ENCODE data around the gene DACT3. TPM values are rescaled to one million over a fixed set of nuclear protein-coding genes. Genes with fewer than 3 reads are reported as not detected.
A peak's percentile ranks its signal among the peaks of the same experiment; 100 is the strongest.
"Not testable (repeated sequence)": the region's sequence is repeated elsewhere in the genome, so short reads cannot be mapped to it uniquely, and the experiment has no call there.

Gene DACT3
- total and polyA plus RNA-seq, 7 experiments from 2014 or later = 0.07 to 1.3 (median 0.19) TPM; not detected in 2

DNA sequence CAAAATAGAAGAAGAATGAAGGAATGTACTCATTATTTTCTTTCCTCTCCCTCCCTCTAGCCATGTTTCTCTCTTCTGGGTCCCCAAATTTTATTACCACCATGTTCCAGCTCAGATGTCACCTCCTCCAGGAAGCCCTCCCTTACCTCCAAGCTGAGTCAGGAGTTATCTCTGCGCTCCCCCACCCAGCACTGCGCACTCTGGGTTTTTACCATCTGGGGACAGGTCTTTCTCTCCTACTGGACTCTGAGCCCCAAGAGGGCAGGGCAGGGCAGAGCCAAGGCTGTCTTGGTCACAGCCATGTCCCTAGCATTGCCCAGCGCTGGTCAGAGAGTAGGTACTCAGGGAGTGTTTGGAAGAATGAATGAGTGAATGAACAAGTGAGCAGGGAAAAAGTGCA is 27.9 kb downstream of the DACT3 start:
- Histone ChIP-seq H3K9me3 (ENCODE audit: control insufficient read depth in 2 of 3, low read length in 3 of 3) (no peaks in the 10 kb centered on the region), H3K4me1 (ENCODE audit: control insufficient read depth in 2 of 2, insufficient read depth in 2 of 2, low read length in 2 of 2) (peaks cover 15 to 20% of the 10 kb centered on the region in 2 donors), H3K36me3 (ENCODE audit: control insufficient read depth in 2 of 3, insufficient read depth in 3 of 3, low read length in 3 of 3) (no peaks in the 10 kb centered on the region), H3K4me3 (ENCODE audit: low read length) (peak overlapping the region; percentile 62), H3K27me3 (ENCODE audit: control insufficient read depth in 2 of 2, insufficient read depth in 2 of 2, low read length in 2 of 2) (no peaks in the 10 kb centered on the region), H3K27ac (ENCODE audit: low read depth, low read length) (peak overlapping the region; percentile 90)
- Mint-ChIP-seq H3K27ac (peak overlapping the region in 7 of 9 donors; percentile 66 to 98 (median 96)), H3K27me3 (peaks cover 0 to 13% (median 0%) of the 10 kb centered on the region in 5 donors), H3K4me1 (peaks cover 10 to 35% (median 26%) of the 10 kb centered on the region in 7 donors), H3K4me3 (peak overlapping the region in 9 of 10 donors; percentile 59 to 90 (median 87)), H3K9me3 (no peaks in the 10 kb centered on the region), H3K36me3 (peaks cover 0 to 3% (median 0%) of the 10 kb centered on the region in 5 donors)
- CTCF ChIA-PET = interaction anchor here (1.6 to 2.2 kb wide), 3 partner anchors 15 to 21 kb away, joined by 5 to 7 read pairs (median 7); no protein-coding TSS in a partner anchor
- POLR2A ChIA-PET = interaction anchor here (0.7 to 5.2 kb wide), 10 partner anchors 9 to 1938 kb away, joined by 3 to 40 read pairs (median 10); partner anchors contain the start of genes CALM3, DACT3, PTGIR and ZC3H4
- ATAC-seq (no peak), DNase-seq (no peak)
- intact Hi-C loops (cut with micrococcal nuclease) = loop anchor here in 1 of 2 donors (5.0 kb wide), 1 partner anchor 1226 kb away; the partner anchor contains the start of genes POLR1G and PPP1R13L

DNA sequence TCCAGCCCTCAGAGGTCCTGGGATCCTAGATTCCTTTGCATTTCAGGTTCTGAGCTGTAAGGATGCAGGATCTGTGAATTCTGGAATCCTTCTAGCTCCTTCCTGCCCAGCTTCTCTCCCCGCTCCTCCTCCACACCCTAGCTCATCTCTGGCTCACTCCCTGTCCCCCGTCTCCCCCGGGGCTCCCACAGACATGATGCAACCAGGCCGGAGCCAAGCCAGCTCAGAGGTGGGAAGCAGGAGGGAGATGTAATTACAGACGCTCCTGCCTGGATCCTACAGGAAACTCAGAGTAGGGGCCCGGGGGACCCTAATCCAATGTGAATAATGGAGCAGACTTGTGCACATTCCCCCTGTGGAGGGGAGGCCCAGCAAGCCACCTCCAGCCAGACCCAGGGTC is 29.5 kb downstream of the DACT3 start:
- intact Hi-C loops (cut with micrococcal nuclease) = loop anchor here in 1 of 2 donors (5.0 kb wide), 1 partner anchor 1224 kb away; the partner anchor contains the start of genes POLR1G and PPP1R13L
- Histone ChIP-seq H3K9me3 (ENCODE audit: control insufficient read depth in 2 of 3, low read length in 3 of 3) (no peaks in the 10 kb centered on the region), H3K27me3 (ENCODE audit: control insufficient read depth in 2 of 2, insufficient read depth in 2 of 2, low read length in 2 of 2) (no peaks in the 10 kb centered on the region), H3K27ac (ENCODE audit: low read depth, low read length) (no peak overlapping the region), H3K4me3 (ENCODE audit: low read length) (no peak overlapping the region), H3K4me1 (ENCODE audit: control insufficient read depth in 2 of 2, insufficient read depth in 2 of 2, low read length in 2 of 2) (peaks cover 10 to 13% of the 10 kb centered on the region in 2 donors), H3K36me3 (ENCODE audit: control insufficient read depth in 2 of 3, insufficient read depth in 3 of 3, low read length in 3 of 3) (no peaks in the 10 kb centered on the region)
- Mint-ChIP-seq H3K9me3 (no peaks in the 10 kb centered on the region), H3K27ac (peak overlapping the region in 3 of 9 donors; percentile 14 to 73 (median 19)), H3K4me3 (no peak overlapping the region), H3K27me3 (peaks cover 0 to 13% (median 0%) of the 10 kb centered on the region in 5 donors), H3K36me3 (peaks cover 0 to 3% (median 0%) of the 10 kb centered on the region in 5 donors), H3K4me1 (peaks cover 14 to 41% (median 35%) of the 10 kb centered on the region in 7 donors)
- no peak for DNase-seq
- no peak for ATAC-seq
- ChIA-PET POLR2A (interaction anchor here (1.2 to 5.2 kb wide), 6 partner anchors 10 to 30 kb away, joined by 4 to 40 read pairs (median 20); partner anchors contain the start of gene CALM3), CTCF (interaction anchor here (0.9 to 2.3 kb wide), 5 partner anchors 10 to 19 kb away, joined by 3 to 8 read pairs (median 3); no protein-coding TSS in a partner anchor)

DNA sequence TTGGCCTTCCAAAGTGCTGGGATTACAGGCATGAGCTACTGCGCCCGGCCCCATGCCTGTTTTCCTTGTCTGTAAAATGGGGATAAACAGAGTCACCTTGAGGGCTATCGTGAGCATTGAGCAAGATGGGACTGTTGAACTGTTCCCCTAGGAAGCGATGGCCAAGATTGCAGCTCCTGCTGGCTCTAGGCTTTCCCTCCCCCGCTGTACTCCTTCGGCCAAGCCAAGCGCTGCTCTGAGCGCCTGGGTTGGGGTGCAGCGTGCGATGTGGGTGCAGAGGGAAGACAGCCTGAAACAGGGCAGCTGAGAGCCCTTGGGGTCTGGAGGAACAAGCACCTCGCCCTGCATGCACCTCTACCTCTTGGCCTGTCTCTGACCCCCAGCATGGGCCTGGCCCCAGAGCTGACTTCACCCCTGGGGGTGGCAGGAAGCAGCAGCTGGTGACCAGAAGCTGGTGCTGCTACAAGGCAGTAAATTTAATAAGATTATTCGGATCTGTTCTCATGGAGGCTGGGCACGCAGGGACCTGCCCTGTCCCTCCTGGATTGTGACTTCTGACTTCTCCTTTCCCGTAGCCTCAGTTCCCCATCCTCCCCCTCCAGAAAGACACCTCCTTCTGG is 30.3 kb downstream of the DACT3 start:
- Histone ChIP-seq H3K27me3 (ENCODE audit: control insufficient read depth in 2 of 2, insufficient read depth in 2 of 2, low read length in 2 of 2) (no peaks in the 10 kb centered on the region), H3K27ac (ENCODE audit: low read depth, low read length) (no peak overlapping the region), H3K4me3 (ENCODE audit: low read length) (no peak overlapping the region), H3K4me1 (ENCODE audit: control insufficient read depth in 2 of 2, insufficient read depth in 2 of 2, low read length in 2 of 2) (peaks cover 10 to 13% of the 10 kb centered on the region in 2 donors), H3K9me3 (ENCODE audit: control insufficient read depth in 2 of 3, low read length in 3 of 3) (no peaks in the 10 kb centered on the region), H3K36me3 (ENCODE audit: control insufficient read depth in 2 of 3, insufficient read depth in 3 of 3, low read length in 3 of 3) (no peaks in the 10 kb centered on the region)
- no peaks in the 10 kb centered on the region for H3K9me3 Mint-ChIP-seq
- ATAC-seq (no peak), DNase-seq (no peak)
- H3K4me3 Mint-ChIP-seq = no peak overlapping the region
- CTCF ChIA-PET = interaction anchor here (0.9 to 2.3 kb wide), 7 partner anchors 9 to 18 kb away, joined by 3 to 8 read pairs (median 3); no protein-coding TSS in a partner anchor
- intact Hi-C loops (cut with micrococcal nuclease) = loop anchor here in 1 of 2 donors (5.0 kb wide), 1 partner anchor 1223 kb away; the partner anchor contains the start of genes POLR1G and PPP1R13L
- POLR2A ChIA-PET = interaction anchor here (0.9 to 5.2 kb wide), 5 partner anchors 9 to 19 kb away, joined by 4 to 40 read pairs (median 23); no protein-coding TSS in a partner anchor
- H3K36me3 Mint-ChIP-seq = peaks cover 0 to 3% (median 0%) of the 10 kb centered on the region in 5 donors
- peaks cover 14 to 41% (median 35%) of the 10 kb centered on the region in 7 donors for H3K4me1 Mint-ChIP-seq
- H3K27me3 Mint-ChIP-seq = peaks cover 0 to 11% (median 0%) of the 10 kb centered on the region in 5 donors
- H3K27ac Mint-ChIP-seq = no peak overlapping the region

DNA sequence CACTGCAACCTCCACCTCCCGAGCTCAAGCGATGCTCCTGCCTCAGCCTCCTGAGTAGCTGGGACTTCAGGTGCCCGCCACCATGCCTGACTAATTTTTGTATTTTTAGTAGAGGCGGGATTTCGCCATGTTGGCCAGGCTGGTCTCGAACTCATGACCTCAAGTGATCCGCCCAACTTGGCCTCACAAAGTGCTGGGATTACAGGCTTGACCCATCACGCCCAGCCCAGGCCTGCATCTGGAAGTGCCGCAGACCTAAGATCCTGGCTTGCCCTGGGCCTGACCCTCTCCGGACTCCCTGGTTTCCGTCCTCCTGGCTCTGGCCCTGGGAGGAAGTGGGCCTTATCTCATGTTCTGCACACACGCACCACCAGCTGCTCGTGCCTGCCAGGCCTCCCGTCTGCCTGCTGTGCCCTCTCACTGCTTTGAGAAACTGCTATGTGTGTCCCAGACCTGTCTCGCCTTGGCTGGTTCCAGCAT is 31.4 kb downstream of the DACT3 start:
- H3K27ac ChIP-seq (ENCODE audit: low read depth, low read length) = no peak overlapping the region
- Mint-ChIP-seq H3K27me3 (peaks cover 0 to 7% (median 0%) of the 10 kb centered on the region in 5 donors), H3K27ac (peak overlapping the region in 3 of 9 donors; percentile 48 to 65 (median 57)), H3K36me3 (peaks cover 0 to 6% (median 0%) of the 10 kb centered on the region in 5 donors), H3K9me3 (peaks cover 0 to 2% (median 0%) of the 10 kb centered on the region in 11 donors), H3K4me1 (peaks cover 20 to 41% (median 36%) of the 10 kb centered on the region in 7 donors), H3K4me3 (no peak overlapping the region)
- no peaks in the 10 kb centered on the region for H3K9me3 ChIP-seq (ENCODE audit: control insufficient read depth in 2 of 3, low read length in 3 of 3)
- no peaks in the 10 kb centered on the region for H3K27me3 ChIP-seq (ENCODE audit: control insufficient read depth in 2 of 2, insufficient read depth in 2 of 2, low read length in 2 of 2)
- peaks cover 13 to 19% of the 10 kb centered on the region in 2 donors for H3K4me1 ChIP-seq (ENCODE audit: control insufficient read depth in 2 of 2, insufficient read depth in 2 of 2, low read length in 2 of 2)
- DNase-seq = no peak
- POLR2A ChIA-PET = interaction anchor here (0.6 to 1.0 kb wide), 4 partner anchors 13 to 29 kb away, joined by 3 to 4 read pairs (median 3); partner anchors contain the start of gene CALM3
- no peak for ATAC-seq
- no peak overlapping the region for H3K4me3 ChIP-seq (ENCODE audit: low read length)
- H3K36me3 ChIP-seq (ENCODE audit: control insufficient read depth in 2 of 3, insufficient read depth in 3 of 3, low read length in 3 of 3) = no peaks in the 10 kb centered on the region
- CTCF ChIA-PET = interaction anchor here (0.6 to 1.8 kb wide), 2 partner anchors 16 to 992 kb away, joined by 4 to 7 read pairs; no protein-coding TSS in a partner anchor
- intact Hi-C loops (cut with micrococcal nuclease) = loop anchor here in 1 of 2 donors (5.0 kb wide), 1 partner anchor 1222 kb away; the partner anchor contains the start of genes POLR1G and PPP1R13L

DNA sequence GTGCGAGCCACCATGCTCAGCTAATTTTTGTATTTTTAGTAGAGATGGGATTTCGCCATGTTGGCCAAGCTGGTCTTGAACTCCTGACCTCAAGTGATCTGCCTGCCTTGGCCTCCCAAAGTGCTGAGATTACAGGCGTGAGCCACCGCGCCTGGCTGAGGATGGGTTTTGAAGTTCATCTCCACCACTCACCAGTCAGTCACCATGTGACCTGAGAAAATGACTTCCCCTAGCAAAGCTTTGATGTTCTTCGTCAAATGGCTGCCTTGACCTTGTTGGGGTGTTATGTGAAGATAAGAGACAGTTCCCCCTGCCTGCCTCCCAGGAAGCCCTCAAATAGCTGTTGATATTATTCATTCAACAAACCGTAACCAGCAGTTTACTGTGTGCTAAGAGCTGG is 32.0 kb downstream of the DACT3 start:
- Mint-ChIP-seq H3K27ac (peak overlapping the region in 3 of 9 donors; percentile 29 to 62 (median 49)), H3K4me1 (peaks cover 25 to 44% (median 41%) of the 10 kb centered on the region in 7 donors)
- DNase-seq; H3K27me3 ChIP-seq (ENCODE audit: control insufficient read depth in 2 of 2, insufficient read depth in 2 of 2, low read length in 2 of 2); H3K4me3 Mint-ChIP-seq; H3K36me3 ChIP-seq (ENCODE audit: control insufficient read depth in 2 of 3, insufficient read depth in 3 of 3, low read length in 3 of 3); H3K9me3 Mint-ChIP-seq; H3K4me3 ChIP-seq (ENCODE audit: low read length); ATAC-seq; intact Hi-C loops (cut with micrococcal nuclease); H3K9me3 ChIP-seq (ENCODE audit: control insufficient read depth in 2 of 3, low read length in 3 of 3); H3K27ac ChIP-seq (ENCODE audit: low read depth, low read length); H3K36me3 Mint-ChIP-seq; H3K27me3 Mint-ChIP-seq: not testable (repeated sequence)
- ChIA-PET POLR2A (interaction anchor here (0.7 to 1.0 kb wide), 3 partner anchors 9 to 28 kb away, joined by 3 to 5 read pairs (median 3); partner anchors contain the start of gene CALM3), CTCF (interaction anchor here (0.6 to 1.8 kb wide), 2 partner anchors 15 to 991 kb away, joined by 4 to 7 read pairs; no protein-coding TSS in a partner anchor)
- H3K4me1 ChIP-seq (ENCODE audit: control insufficient read depth in 2 of 2, insufficient read depth in 2 of 2, low read length in 2 of 2) = peaks cover 11 to 24% of the 10 kb centered on the region in 2 donors

DNA sequence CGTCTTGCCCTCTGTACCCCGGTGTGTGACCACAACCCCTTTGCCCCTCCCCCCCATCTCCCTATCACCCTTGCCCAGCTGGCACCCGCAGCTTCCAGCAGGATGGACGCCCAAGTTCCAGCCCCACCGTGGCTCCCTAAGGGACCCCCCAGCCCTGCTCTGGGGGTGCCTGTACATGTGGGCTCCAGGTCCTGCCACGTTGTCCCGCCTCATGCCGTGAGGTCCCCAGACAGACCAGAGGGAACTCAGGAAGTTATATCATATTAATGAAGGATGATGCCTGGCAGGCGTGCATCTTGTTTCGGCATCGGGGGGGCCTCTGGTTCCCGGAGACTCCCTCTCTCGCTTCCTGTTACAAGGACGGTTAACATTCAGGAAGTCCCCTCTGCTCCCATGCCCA is 34.5 kb downstream of the DACT3 start:
- POLR2A ChIA-PET = interaction anchor here (0.7 to 2.2 kb wide), 3 partner anchors 8 to 43 kb away, joined by 3 to 9 read pairs (median 5); no protein-coding TSS in a partner anchor
- Histone ChIP-seq H3K27me3 (ENCODE audit: control insufficient read depth in 2 of 2, insufficient read depth in 2 of 2, low read length in 2 of 2) (no peaks in the 10 kb centered on the region), H3K4me1 (ENCODE audit: control insufficient read depth in 2 of 2, insufficient read depth in 2 of 2, low read length in 2 of 2) (peaks cover 0 to 35% of the 10 kb centered on the region in 2 donors), H3K9me3 (ENCODE audit: control insufficient read depth in 2 of 3, low read length in 3 of 3) (no peaks in the 10 kb centered on the region), H3K27ac (ENCODE audit: low read depth, low read length) (no peak overlapping the region), H3K36me3 (ENCODE audit: control insufficient read depth in 2 of 3, insufficient read depth in 3 of 3, low read length in 3 of 3) (no peaks in the 10 kb centered on the region), H3K4me3 (ENCODE audit: low read length) (no peak overlapping the region)
- peak overlapping the region in 2 of 10 donors; percentile 28 to 83 for H3K4me3 Mint-ChIP-seq
- intact Hi-C loops (cut with micrococcal nuclease) = no loop called here
- peaks cover 27 to 48% (median 40%) of the 10 kb centered on the region in 7 donors for H3K4me1 Mint-ChIP-seq
- CTCF ChIA-PET = no interaction called here
- peaks cover 0 to 6% (median 0%) of the 10 kb centered on the region in 5 donors for H3K27me3 Mint-ChIP-seq
- ATAC-seq = no peak
- H3K36me3 Mint-ChIP-seq = peaks cover 0 to 22% (median 0%) of the 10 kb centered on the region in 5 donors
- H3K9me3 Mint-ChIP-seq = peaks cover 0 to 2% (median 0%) of the 10 kb centered on the region in 11 donors
- DNase-seq = no peak
- H3K27ac Mint-ChIP-seq = peak overlapping the region in 4 of 9 donors; percentile 25 to 69 (median 53)

Measured in naive thymus-derived CD4-positive, alpha-beta T cell (primary cell).